GM12874 (cell line): Measurements from ENCODE around the gene CTCFL.

Source experiments
- TF ChIP-seq, protein P1 (sequence below): IDR thresholded peaks from 2 replicates; pipeline ENCODE4 v1.5.1; 2011; ENCODE audit warnings: low read depth, mild to moderate bottlenecking, control low read depth, low read length, moderate library complexity; ENCODE audit not compliant: insufficient read depth

CTCFL gene

DNA sequence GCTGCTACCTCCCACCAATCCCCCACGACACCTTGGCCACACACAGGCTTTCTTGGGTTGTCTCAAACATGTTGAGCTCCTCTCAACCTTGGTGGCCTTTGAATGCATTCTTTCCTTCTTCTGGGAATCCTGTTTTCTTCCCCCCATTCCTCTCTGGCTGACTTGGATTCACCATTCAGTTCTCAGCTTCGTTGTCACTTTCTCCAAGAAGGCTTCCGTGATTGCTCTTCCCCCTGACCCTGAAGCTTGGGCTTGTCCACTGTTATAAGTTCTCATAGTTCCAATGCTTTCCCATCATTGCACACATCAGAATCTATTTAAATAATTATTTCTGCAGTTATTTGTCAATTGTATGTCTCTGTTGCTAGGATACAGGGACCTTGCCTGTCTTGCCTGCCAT, 69.6 kb downstream of the CTCFL start:
- TF ChIP-seq, protein P1, sequence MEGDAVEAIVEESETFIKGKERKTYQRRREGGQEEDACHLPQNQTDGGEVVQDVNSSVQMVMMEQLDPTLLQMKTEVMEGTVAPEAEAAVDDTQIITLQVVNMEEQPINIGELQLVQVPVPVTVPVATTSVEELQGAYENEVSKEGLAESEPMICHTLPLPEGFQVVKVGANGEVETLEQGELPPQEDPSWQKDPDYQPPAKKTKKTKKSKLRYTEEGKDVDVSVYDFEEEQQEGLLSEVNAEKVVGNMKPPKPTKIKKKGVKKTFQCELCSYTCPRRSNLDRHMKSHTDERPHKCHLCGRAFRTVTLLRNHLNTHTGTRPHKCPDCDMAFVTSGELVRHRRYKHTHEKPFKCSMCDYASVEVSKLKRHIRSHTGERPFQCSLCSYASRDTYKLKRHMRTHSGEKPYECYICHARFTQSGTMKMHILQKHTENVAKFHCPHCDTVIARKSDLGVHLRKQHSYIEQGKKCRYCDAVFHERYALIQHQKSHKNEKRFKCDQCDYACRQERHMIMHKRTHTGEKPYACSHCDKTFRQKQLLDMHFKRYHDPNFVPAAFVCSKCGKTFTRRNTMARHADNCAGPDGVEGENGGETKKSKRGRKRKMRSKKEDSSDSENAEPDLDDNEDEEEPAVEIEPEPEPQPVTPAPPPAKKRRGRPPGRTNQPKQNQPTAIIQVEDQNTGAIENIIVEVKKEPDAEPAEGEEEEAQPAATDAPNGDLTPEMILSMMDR = no peak

DNA sequence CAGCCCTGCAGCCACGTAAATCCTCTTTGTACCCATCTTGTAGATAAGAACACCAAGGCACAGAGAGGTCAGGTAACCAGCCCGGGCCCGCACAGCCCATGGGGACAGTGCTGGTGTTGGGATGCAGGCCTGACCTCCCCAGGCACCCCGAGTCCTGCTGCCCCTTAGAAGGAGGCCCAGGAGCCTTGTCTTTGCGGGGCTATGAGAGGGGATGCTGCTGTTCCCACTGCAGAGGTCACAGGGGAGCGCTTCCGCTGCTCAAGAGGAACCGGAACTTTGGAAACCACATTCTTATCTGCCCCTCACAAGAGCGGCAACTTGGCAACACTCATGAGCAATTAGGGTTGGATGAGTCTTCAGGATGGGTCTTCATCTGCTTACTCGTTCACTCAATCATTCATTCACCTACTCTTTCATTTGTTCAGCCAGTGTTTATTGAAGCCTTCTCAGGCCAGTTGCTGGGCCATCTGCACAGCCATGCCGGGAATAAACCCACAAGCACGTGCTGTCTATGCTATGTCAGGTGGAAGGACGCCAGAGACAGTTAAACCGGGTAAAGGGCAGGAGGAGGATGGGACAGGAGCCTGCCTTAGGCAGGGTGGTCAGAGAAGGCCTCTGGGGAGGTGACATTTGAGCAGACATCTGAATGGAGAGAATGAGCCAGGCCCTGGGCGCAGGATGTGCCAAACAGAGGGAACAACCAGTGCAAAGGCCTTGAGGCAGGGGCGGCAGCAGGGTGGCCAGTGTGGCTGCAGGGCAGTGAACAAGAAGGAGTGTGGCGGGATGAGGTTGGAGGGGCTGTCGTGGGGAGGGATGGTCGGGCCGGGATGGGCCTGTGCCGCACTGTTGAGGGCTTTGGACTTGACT, 72.9 kb downstream of the CTCFL start:
- TF ChIP-seq, protein P1 = no peak

DNA sequence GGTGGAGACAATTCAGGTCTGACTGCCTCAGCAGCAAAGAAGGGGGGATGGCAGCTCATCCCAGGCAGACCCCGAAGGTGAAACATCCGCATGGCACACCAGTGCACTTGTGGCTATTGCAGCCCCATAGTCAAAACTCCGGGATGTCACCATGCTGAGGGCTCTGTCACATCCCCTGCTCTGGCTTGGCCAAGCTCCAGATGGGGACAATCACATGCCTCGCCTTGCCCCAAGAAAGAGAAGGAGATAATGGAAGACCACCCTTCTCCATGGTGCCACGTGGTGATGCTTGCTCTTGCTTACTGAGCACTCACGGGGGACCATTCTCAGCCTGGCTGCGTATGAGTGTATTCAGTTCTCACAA, 73.5 kb downstream of the CTCFL start:
- TF ChIP-seq, protein P1 = no peak

DNA sequence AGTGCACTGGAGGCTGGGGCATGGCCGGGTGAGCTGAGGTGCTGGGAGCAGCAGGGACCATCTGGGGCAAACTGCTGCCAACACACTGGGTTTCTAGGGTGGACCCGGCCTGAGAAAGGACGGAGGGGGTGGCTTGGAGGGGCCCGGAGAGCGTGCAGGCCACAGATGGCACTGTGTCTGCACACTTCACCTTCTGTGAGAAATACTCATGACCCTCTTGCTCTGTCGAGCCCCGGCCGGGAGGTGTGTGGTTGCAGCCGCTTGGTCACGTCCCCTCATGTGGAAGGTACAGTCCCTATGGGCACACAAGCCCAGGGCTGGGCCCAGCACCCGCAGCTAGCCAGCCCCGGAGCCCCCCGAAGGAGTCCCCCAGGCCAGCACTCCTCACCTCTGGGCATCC, 74.0 kb downstream of the CTCFL start:
- TF ChIP-seq, protein P1 = no peak

DNA sequence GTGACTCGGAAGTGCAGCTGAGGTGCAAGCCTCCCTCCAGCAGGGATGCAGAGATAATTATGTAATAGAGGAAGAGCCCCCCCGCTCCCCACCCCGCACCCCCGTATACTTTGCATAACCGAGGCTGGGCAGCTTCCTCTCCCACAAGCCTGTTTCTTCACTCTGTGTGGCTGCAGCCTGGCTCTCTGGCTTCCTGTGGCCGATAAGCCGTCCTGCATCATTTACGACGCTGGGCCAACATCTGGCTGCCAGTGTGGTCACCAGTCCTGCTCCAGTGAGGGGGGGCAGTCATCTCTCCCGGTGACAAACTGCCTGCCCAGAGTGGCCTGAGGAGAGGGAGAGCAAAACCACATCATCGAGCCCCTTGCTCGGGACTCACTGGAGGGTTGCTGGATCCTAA, 74.5 kb downstream of the CTCFL start:
- TF ChIP-seq, protein P1 = no peak

DNA sequence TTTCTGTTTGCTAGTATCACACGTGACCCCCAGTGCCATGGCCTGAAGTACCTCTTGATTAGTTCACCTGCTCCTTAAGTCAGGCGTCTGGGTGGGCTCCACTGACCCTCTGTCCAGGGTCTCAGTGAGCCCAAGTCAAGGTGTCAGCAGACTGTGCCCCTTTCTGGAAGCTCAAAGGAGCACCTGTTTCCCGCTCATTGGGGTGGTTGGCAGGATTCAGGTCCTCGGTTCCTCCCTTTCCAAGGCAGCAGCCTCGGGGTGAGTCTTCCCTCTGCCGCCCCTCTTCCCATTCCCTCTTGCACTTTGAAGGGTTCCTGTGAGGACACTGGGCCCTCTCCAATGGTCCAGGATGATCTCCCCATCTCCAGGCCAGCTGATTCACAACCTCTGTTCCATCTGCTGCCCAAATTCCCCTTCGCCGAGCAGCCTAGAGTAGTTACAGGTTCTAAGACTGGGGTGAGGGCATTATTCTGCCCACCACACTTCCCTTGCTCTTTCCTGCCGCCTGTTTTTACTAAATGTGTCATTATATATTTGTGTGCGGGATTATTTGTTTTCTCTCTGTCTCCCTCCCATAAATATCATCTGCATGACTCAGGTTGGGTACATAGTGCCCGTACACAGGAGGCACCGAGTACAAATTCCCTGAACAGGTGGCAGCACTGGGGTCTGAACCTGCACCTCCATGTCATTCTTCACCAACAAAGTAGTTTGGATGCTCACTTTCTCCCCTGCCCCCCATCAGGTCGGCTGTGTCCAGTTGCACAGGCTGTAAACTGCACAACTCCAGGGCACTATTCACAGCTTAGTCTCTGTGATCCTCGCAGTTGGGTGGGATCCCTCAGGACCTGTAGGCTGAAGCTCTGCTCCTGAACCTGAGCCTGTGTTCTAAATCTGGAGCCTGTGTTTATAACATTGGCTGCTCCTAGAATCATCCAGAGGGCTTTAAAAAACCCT, 75.3 kb downstream of the CTCFL start:
- TF ChIP-seq, protein P1 = no peak

DNA sequence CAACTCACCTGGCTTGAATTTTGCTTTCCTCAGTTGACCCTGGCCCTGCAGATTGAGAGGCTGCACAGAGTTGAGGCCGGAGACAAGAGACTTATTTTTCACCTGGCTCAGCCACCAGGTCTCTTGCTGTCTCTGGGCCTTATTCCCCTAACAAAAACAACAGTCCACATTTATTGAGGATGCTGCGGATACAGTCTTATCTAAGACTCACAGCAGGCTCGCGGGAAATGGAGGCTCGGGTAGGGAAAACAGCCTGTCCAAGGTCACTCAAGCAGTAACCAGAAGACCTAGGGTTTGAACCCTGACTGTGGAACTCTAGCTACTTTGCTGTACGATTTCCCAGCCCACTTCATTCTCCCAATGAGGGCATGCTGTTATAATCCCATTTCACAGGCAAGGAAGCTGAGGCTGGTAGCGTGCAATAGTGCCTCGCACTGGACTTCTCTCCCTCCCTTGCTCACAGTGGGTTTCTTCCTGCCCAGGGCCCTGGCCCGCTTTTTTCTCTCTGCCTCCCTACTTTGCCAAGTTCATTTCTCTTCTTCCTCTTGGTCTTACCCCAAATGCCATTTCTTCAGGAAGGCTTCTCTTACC, 76.1 kb downstream of the CTCFL start:
- TF ChIP-seq, protein P1 = no peak
